Colon (tissue), 2 donors: Measurements from ENCODE around the gene DMGDH.
"Not testable (repeated sequence)": the region's sequence is repeated elsewhere in the genome, so short reads cannot be mapped to it uniquely, and the experiment has no call there.

ENCODE experiments used
- FAIRE-seq: peaks from 2 replicates; lab custom pipeline; 2012; peaks lifted over from hg19 to GRCh38; lab: Jason Lieb, UNC
- donor health status: control.
- donor health status: control.

Gene DMGDH

DNA sequence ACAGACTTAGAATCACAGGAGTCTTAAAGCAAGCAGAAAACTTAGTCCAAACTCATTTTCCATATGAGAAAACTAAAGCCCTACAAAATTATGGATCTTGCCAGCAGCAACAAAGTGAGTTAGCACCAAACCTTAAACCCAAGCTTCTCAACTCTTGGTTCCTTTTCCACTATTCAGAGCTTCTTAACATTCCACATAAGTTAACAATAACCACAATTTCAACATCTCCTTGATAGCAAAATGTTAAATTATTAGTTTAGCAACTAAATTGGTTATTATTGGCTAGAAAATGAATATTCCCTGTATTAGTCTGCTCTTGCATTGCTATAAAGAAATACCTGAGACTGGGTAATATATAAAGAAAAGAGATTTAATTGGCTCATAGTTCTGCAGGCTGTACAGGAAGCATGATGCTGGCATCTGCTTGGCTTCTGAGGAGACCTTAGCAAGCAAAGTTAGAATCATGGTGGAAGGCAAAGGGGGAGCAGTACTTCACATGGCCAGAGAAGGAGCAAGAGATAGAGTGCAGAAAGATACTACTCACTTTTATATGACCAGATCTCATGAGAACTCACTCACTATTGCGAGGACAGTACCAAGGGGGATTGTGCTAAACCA is 58.1 kb downstream of the DMGDH start:
- no peak for FAIRE-seq

DNA sequence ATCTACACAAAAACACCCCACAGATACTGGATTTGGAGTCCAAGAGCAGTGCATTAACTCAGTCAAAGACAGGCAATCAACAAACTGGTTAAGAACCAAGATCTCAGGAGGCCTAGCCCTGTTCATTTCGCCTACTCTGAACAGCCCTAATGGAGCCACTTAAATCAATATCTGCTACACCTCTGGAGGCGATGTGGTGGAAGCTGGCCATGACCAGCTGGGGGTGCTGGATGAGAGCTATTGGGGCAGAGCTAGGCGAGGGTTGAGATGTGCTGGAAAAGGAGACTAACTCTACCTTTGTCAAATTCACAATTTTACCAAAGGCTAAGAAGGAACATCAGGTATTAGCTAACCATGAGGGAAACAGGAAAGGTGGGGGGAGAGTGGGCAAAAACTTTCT is 61.1 kb downstream of the DMGDH start:
- FAIRE-seq = no peak

DNA sequence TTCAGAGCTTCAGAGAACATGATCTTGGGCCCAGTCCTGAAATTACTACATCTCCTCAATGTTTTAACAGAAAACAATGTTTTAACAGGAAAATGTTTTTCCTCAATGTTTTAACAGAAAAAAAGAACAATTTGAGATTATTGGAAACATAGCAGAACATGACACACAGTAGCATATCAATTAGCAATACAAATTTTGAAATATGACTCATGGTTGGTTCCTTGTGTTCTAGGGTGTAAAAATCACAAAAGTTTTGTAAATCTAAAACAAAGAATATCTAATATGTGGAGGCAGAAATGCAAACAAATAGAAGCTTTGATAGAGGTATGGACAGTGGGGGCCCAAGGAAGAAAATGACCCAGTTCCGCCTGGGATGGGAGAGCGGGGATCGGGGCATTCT is 61.6 kb downstream of the DMGDH start:
- no peak for FAIRE-seq

DNA sequence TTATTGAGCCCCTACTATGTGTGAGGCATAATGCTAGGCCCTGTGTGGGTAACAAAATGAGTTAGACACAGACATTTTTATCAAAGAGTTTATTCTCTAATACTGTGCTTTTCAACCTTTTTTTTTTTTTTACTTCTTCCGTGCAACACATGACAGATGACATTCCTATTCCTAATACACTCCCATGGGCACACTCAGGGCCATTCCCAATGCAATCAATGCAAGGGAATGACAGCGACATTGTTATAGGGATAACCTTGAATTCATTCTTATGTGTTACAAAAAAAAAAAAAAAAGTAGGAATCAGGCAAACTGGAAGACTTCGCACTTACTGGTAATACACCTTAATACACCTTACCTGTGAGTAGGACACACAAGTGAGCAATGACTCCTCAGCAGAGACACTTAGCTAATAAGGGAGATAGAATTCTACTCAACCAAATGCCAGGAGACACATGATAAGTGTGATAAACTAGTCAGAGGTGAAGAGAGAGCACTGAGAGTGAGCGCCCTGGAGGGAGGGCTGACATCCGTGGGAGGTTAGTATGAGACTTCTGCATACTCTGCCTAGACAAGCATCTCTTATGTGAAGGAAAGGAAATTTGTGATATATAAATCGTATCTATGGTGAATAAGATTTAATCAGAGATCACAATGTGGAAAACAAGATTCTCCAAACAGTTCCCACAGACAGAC is 63.4 kb downstream of the DMGDH start:
- FAIRE-seq = no peak

DNA sequence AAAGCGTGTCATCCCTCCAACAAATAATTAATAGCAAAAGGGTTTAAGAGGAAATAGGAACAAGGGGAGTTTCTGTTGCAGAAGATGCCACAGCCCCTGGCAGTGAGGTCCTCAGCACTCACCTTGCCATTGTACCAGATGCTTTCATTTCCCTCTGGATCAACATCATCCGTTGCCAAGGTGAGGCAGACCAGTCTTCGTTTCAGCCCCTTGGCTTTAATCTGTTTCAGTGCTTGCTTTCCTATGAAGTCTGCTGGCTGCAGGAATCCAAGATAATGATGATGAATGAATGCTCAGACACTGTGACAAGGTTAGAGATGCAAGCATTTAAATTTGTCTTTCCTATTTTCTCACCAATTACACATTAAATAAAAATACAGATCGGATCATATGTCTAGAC is 64.3 kb downstream of the DMGDH start:
- FAIRE-seq = no peak

DNA sequence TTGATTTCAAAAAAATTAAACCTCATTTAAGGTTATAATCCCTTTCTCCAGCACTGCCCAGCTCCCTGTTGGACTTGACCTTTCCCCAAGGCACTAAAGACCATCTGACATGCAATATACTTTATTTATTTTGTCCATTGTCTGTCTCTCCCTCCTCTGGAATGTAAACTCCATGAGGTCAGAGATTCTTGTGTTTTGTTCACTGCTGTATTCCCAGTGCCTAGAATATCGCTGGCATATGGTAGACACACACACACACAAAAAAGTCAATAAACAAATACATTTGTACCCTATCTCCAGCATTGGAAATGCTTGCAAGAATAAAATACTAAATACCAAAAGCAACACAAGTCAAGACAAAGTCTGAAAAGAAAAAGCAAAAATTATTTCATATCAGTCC is 67.1 kb downstream of the DMGDH start:
- FAIRE-seq = no peak

- no peak for FAIRE-seq
These were observed 68.0 kb downstream of the DMGDH start for GRCh38 chr5:79001471-79001870.

GRCh38 chr5:78997090-78997489 is 72.4 kb downstream of the DMGDH start:
- FAIRE-seq = no peak

DNA sequence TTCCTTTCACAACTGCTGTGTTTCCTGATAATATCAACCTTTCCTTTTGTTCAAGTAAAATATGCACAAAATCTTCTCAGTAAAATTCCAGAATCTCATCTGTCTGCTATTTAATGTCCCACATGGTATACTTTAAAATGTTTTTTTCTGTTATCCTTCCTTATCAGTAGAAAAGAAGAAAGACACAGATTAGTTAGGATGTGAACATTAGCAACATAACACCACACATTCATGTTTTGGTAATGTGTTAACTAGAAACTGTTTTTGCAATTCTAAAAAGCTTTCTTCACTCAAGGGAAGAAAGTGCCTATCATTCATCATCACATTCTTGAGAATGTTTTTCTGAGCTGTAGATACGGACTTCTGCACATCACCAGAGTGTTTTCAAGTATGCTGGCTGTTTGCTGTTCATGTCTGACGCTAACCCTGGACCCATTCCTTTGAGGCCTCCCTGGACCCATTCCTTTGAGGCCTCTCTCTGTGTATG is 73.9 kb downstream of the DMGDH start:
- FAIRE-seq = no peak

DNA sequence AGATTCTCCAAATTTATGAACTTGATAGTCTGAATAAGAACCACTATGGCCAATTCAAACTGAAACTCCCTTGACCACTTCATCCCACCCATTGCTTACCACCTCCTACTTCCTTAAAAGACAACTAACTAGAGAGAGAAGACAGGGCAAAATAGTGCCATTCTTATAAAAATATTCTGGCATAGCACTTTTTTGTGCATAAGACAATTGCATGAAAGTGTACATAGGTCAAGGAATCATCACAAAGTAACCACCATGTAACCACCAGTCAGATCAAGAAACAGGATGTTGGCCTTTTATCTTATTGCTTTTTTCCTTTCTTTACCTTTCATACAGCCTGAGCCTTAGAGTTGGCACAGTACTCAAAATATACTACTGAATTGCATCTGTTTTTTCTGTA is 76.3 kb downstream of the DMGDH start:
- no peak for FAIRE-seq

- FAIRE-seq = no peak
These were observed 77.3 kb downstream of the DMGDH start for GRCh38 chr5:78992146-78992545.

- no peak for FAIRE-seq
These were observed 80.4 kb downstream of the DMGDH start for GRCh38 chr5:78989080-78989479.

DNA sequence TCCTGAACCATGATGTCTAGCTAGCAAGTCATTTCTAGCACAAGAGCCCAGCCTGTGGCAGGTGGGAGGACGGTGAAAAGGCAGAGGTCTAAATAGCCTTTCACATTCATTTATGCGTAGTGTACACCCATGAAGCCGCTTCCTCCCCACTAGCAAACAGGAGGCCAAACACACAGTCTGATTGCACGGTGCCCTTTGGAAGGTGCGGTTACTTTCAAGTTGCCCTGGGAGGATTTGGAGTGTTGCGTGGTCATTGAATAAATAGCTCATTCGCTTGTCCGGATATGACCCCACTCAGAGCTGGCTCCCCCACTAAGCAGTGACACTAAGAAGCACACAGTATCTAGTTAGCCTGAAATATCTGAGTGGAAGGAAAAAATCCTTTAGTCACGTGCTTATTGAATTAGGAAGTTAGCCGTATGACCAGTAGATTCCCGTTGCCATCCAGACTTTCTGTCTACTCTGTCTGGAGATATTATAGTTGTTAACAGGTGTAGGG is 83.7 kb downstream of the DMGDH start:
- no peak for FAIRE-seq

DNA sequence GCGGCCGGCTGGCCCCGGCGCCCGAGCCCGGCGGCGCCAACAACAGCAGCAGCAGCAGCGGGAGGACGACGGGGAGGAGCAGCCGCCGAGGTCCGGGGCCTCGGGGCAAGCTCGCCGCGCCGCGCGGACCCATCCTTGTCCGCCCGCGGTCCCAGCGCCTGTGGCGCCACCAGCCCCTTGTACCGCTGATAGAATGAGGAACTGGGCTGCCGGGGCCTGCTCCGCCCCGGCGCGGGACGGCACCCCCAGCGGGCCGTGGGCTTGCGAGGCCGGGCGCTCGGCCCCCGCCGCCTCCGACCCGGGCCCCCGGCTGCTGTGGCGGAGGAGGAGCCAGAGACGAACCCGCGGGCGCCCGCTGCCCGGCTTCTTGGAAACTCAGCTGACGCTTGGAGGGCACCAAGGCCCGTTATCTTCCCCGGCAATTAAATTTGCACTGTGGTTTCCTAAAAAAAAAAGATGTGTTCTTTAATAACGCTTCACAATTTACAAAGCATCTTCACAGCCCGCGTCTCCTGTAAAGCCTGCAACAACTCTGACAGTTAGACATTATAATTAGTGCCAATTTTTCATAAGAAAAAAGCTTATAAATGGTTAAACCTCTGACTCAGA is 84.3 kb downstream of the DMGDH start, which contains the start of gene ARSB:
TSS of gene ARSB (minus strand) at position 195 of the 609 bp plus-strand sequence. CDS start at position 133, 62 bp downstream.
- no peak for FAIRE-seq

GRCh38 chr5:78984439-78985115 is 84.9 kb downstream of the DMGDH start:
- no peak for FAIRE-seq

DNA sequence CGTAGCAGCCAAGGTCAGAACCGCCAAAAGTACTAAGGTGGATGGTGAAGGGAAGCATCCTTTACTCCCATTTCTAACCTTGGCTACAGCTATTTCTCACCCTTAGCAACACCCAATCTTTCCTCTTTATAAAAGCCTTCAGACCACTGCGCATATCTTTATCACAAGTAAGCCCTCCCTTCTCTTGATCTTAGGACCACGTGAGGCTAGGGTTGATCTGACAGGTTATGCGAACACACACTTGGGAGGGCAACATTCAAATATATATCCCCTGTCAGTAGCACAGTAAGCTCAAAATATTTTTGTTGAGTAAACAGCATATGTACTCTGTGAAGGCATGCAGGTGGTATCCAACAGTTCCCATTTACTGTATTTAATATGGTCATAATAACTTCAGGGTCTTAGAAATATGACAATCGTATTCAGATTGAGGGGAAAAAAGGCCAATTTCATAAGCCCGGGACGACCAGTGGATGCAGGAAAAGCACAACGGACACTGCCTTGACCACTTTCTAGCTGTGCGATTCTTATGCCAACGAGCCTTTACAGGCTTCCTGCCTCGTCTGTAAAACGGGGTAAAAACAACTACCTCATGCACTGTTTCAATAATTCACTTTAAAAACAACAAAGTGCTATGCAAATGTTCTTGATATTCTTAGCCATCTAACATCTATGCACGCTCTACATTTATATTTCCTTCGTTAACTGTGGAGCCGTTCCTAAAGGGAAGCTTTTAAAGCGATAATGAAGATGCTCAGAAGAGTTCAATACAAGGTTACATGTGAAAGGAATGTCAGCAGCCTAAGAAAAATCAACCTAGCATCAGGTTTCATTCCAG is 85.7 kb downstream of the DMGDH start:
- FAIRE-seq = no peak

DNA sequence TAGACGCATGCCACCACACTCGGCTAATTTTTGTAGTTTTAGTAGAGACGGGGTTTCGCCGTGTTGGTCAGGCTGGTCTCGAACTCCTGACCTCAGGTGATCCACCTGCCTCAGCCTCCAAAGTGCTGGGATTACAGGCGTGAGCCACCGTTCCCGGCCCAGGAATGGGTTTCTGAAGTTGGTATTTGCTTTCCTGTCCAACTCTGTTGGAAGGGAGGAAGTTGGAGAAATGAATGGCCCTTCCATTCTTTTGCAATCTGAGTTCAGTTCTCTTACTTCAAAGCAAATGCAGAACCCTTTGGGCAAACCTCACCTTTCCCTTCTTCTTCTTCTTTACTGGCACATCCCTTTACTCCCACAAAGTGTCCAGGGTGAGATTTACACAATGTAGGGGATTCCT is 86.3 kb downstream of the DMGDH start:
- not testable (repeated sequence) for FAIRE-seq

DNA sequence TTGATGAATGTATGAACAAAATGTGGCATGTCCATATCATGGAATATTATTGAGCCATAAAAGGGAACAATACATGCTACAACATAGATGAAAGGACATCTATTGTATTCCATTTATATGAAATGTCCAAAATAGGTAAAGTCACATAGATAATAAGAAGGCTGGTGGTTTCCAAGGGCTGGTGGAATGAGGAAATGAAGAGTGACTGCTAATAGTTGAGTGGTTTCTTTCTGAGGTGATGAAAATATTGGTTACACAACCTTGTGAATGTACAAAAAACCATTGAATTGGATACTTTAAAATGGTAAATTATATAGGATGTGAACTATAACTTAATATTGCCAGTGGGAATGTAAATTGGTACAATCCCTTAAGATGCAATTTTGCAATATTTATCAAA is 89.6 kb downstream of the DMGDH start:
- no peak for FAIRE-seq

DNA sequence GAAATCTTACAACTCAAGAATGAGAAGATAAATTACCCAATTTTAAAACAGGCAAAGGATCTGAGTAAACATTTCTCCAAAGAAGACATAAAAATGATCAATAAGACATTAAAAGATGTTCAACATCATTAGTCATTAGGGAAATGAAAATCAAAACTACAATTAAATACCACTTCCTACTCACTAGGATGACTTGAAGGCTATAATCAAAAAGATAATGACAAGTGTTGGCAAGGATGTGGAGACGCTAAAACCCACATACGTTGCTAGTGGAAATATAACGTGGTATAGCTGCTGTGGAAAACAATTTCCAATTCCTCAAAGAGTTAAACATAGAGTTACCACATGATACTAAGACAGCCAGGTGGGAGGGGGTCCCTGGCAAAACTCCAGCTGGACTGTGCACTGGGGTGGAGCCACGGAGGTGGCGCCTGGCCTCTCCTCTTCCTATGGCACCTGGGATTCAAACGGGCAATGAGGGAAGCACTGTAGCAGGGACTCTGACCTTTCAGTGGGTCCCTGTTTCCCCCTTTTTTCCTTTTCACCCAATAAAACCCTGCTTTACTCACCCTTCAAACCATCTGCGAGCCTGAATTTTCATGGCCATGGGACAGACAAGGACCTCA is 90.2 kb downstream of the DMGDH start:
- no peak for FAIRE-seq

DNA sequence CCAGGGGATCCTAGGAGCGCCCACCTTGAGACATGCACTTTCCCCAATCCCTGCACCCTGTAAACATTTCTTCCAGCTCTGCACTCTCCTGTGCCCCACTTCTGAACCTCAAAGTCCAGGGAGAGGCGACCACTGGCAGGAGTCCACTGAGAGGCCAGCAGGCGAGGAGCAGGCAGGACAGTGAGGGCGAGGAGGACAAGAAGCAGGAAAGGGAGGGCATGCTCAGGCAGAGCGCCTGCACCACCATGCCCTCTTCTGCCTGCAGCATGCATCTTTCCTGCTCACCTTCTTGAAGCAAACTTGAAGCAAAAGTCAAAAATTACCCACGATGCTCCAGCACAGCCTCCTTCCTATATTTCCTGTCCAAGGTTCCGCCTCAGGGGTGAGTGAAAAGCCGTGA is 94.4 kb downstream of the DMGDH start:
- no peak for FAIRE-seq

GRCh38 chr5:78974601-78975000 is 94.9 kb downstream of the DMGDH start:
- FAIRE-seq = no peak
